Kidney (tissue), 14 donors: Measurements from ENCODE around the gene HDAC10. TPM values are rescaled to one million over a fixed set of nuclear protein-coding genes. Genes with fewer than 3 reads are reported as not detected.
A peak's percentile ranks its signal among the peaks of the same experiment; 100 is the strongest.

Source experiments
- DNase-seq, 5 donors: peaks; one replicate each; pipeline ENCODE4 v3.0.0-alpha.2; 2013 to 2020
- FAIRE-seq: peaks from 2 replicates; lab custom pipeline; 2012; peaks lifted over from hg19 to GRCh38; lab: Jason Lieb, UNC
- H3K27ac ChIP-seq, 2 donors: one replicate each; pipeline ENCODE4 v1.7.0; 2013; ENCODE audit warnings: low read depth in 2 of 2, low read length in 2 of 2, inconsistent platforms in 1 of 2
- H3K27me3 ChIP-seq: one replicate; pipeline ENCODE4 v1.7.1; 2013; ENCODE audit warnings: low read length, inconsistent platforms; ENCODE audit not compliant: control insufficient read depth, insufficient read depth
- H3K36me3 ChIP-seq, 3 donors: one replicate each; pipeline versions ENCODE4 v1.7.0 to v1.7.1; 2013; ENCODE audit warnings: low read length in 3 of 3, control low read depth in 1 of 3, inconsistent platforms in 1 of 3; ENCODE audit not compliant: insufficient read depth in 3 of 3, control insufficient read depth in 2 of 3
- H3K4me1 ChIP-seq, 3 donors: one replicate each; pipeline versions ENCODE4 v1.7.0 to v1.7.1; 2013; ENCODE audit warnings: low read length in 3 of 3, inconsistent platforms in 1 of 3, low read depth in 1 of 3; ENCODE audit not compliant: control insufficient read depth in 2 of 3, insufficient read depth in 2 of 3
- H3K4me3 ChIP-seq, 3 donors: one replicate each; pipeline versions ENCODE4 v1.7.0 to v1.8.1; 2013; ENCODE audit warnings: low read length in 3 of 3, control low read depth in 1 of 3, inconsistent platforms in 1 of 3
- H3K9ac ChIP-seq, 3 donors: one replicate each; pipeline versions ENCODE4 v1.7.0 to v1.7.1; 2013; ENCODE audit warnings: low read length in 3 of 3, control low read depth in 1 of 3, inconsistent platforms in 1 of 3
- H3K9me3 ChIP-seq, 3 donors: one replicate each; pipeline versions ENCODE4 v1.7.0 to v1.7.1; 2013; ENCODE audit warnings: low read length in 3 of 3, control low read depth in 1 of 3, inconsistent platforms in 1 of 3; ENCODE audit not compliant: control insufficient read depth in 2 of 3, insufficient read depth in 1 of 3
- CTCF ChIP-seq: IDR thresholded peaks from 3 replicates; pipeline ENCODE4 v1.5.1; 2012; ENCODE audit warnings: mild to moderate bottlenecking, moderate library complexity, borderline replicate concordance; ENCODE audit not compliant: insufficient read depth; ENCODE audit errors: extremely low read depth
- intact Hi-C: fragments of 100-400 bp; cut with DNase I; formaldehyde crosslinking; loops from one replicate; pipeline ENCODE4 v1.11.1; 2022
- polyA plus RNA-seq: library from polyadenylated mRNA; stranded (reverse); fragments of 350-450 nt; fragmentation: Illumina TruSeq; extraction: RNeasy Lipid Tissue Mini Kit (QIAGEN cat#74804); gene quantifications from one replicate; pipeline ENCODE4 v1.2.3, GENCODE V29; 2014; ENCODE audit warnings: low read depth, low replicate concordance; ENCODE audit not compliant: insufficient read depth
- total RNA-seq: library from RNA; stranded (reverse); fragmentation: NEBNext Ultra II Directional; extraction: Animal tissue kit (Norgen Biotek cat#: 25700); gene quantifications from one replicate; pipeline ENCODE4 v1.2.1, GENCODE V29; 2021
- donor health status: control.
- donor health status: control.
- donor health status: control.
- donor health status: control.
- donor health status: control.
- donor health status: DM: yes; HTN: yes; CAD: no.
- donor health status: Normal renal cell carcinoma (clear cell type).

Gene HDAC10
- total and polyA plus RNA-seq, 2 donors from 2014 or later: 20.4 to 43.8 TPM

DNA sequence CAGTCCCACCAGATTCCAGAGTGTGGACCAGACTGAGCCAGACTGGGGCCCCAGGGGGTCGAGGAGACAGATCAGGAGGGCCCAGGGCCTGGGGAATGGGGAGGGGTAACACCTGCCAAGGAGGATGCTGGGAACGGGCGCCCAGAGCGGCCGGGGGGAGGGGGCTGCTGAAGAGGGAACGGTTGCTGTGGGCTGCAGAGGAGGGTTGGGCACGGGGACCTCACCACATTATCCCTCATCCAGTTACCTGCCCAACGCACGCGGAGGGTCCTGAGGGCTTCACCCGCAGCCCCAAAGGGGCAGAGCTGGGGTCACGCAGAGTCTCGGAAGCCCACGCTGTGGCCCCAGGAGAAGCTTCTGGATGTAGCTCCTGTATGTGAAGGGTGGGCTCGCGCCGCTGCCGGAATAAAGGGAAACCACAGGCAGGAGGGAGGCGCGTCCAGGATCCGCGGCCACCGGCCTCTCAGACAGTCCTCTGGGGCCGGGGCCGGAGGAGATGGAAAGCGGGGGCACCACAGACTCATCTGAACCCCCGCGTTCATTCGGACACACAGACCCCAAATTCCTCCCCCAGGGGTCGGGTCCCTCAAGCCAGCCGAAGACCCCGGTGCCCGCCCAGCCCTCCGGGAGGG is 51.1 kb downstream of the HDAC10 start:
- Histone ChIP-seq H3K9ac (peak overlapping the region in 2 of 3 donors; percentile 41 to 48), H3K4me1 (peaks cover 0 to 21% (median 11%) of the 10 kb centered on the region in 3 donors), H3K27ac (peak overlapping the region in 1 of 2 donors; percentile 11), H3K9me3 (no peaks in the 10 kb centered on the region), H3K4me3 (peak overlapping the region in 2 of 3 donors; percentile 6 to 55), H3K27me3 (no peaks in the 10 kb centered on the region), H3K36me3 (peaks cover 0 to 5% (median 0%) of the 10 kb centered on the region in 3 donors)
- no peak for TF ChIP-seq CTCF
- DNase-seq: peak in 2 of 5 donors; percentile 47 to 79
- FAIRE-seq: no peak
- intact Hi-C loops: no loop called here

- peaks cover 0 to 7% (median 3%) of the 10 kb centered on the region in 3 donors for H3K36me3 ChIP-seq
- FAIRE-seq (no peak), DNase-seq (peak in 1 of 5 donors; percentile 49)
- H3K9me3 ChIP-seq: no peaks in the 10 kb centered on the region
- no peaks in the 10 kb centered on the region for H3K27me3 ChIP-seq
- no peak for TF ChIP-seq CTCF
- H3K4me1 ChIP-seq: peaks cover 0 to 16% (median 11%) of the 10 kb centered on the region in 3 donors
- H3K4me3 ChIP-seq: no peak overlapping the region
- no peak overlapping the region for H3K27ac ChIP-seq
- intact Hi-C loops: no loop called here
- H3K9ac ChIP-seq: no peak overlapping the region
Observed at GRCh38 chr22:50199251-50199721, 51.8 kb downstream of the HDAC10 start.

GRCh38 chr22:50198624-50199017 is 52.4 kb downstream of the HDAC10 start:
- FAIRE-seq: no peak
- Histone ChIP-seq H3K9ac (no peak overlapping the region), H3K36me3 (peaks cover 0 to 8% (median 3%) of the 10 kb centered on the region in 3 donors), H3K4me1 (peaks cover 0 to 16% (median 11%) of the 10 kb centered on the region in 3 donors), H3K9me3 (no peaks in the 10 kb centered on the region), H3K27ac (no peak overlapping the region), H3K4me3 (no peak overlapping the region), H3K27me3 (no peaks in the 10 kb centered on the region)
- DNase-seq: no peak
- TF ChIP-seq CTCF: no peak
- intact Hi-C loops: no loop called here
